ENCODE data around the gene ZNF780A. TPM values are rescaled to one million over a fixed set of nuclear protein-coding genes. Genes with fewer than 3 reads are reported as not detected.
A peak's percentile ranks its signal among the peaks of the same experiment; 100 is the strongest.

Gene ZNF780A
- total and polyA plus RNA-seq, 2 of the 13 experiments (the other 11 are each of a cell fraction or from before 2014, with no cell fraction given), result 13.5 to 22.7 TPM

GRCh38 chr19:40084948-40085347 is 5.8 kb downstream of the ZNF780A start (continued):
- TF ChIP-seq BCL6 (CRISPR knock-in tag; IDR thresholded peaks at IDR 0.05) (peak; percentile 94), HNRNPH1 (optimal IDR thresholded peaks at IDR 0.05; ENCODE audit: low read depth, low read length) (no peak), ZBTB20 (CRISPR knock-in tag; IDR thresholded peaks at IDR 0.05; ENCODE audit: borderline replicate concordance, low read depth) (no peak), LCORL (IDR thresholded peaks at IDR 0.05) (no peak), LCORL (CRISPR knock-in tag; IDR thresholded peaks at IDR 0.05) (0 out of 2 replicates have a peak, but pooled peaks have one; percentile 51), ZMYM3 (CRISPR knock-in tag; IDR thresholded peaks at IDR 0.05) (no peak), ZBTB42 (CRISPR knock-in tag; IDR thresholded peaks at IDR 0.05) (no peak), ZBTB8A (CRISPR knock-in tag; IDR thresholded peaks at IDR 0.05; ENCODE audit: borderline replicate concordance, low read depth) (no peak), ZNF275 (CRISPR knock-in tag; IDR thresholded peaks at IDR 0.05; ENCODE audit: borderline replicate concordance) (no peak), ARID4A (CRISPR knock-in tag; IDR thresholded peaks at IDR 0.05; ENCODE audit: borderline replicate concordance) (peak; percentile 46; the same call in 1 of the 2 replicates), ZNF280B (CRISPR knock-in tag; IDR thresholded peaks at IDR 0.05; ENCODE audit: borderline replicate concordance) (no peak), NONO (IDR thresholded peaks at IDR 0.05) (no peak), NONO (CRISPR knock-in tag; conservative IDR thresholded peaks at IDR 0.05) (no peak), ISL2 (CRISPR knock-in tag; IDR thresholded peaks at IDR 0.05) (peak; percentile 64), TBP (CRISPR knock-in tag; IDR thresholded peaks at IDR 0.05) (no peak), NPAS2 (CRISPR knock-in tag; IDR thresholded peaks at IDR 0.05; ENCODE audit: borderline replicate concordance) (no peak), NCOA5 (CRISPR knock-in tag; IDR thresholded peaks at IDR 0.05) (no peak), SIN3A (IDR thresholded peaks at IDR 0.05; ENCODE audit: borderline replicate concordance, low read depth, low read length) (no peak), ZNF607 (CRISPR knock-in tag; IDR thresholded peaks at IDR 0.05; ENCODE audit: borderline replicate concordance) (no peak)
